ENCODE data around the gene ZPLD1. TPM values are rescaled to one million over a fixed set of nuclear protein-coding genes. Genes with fewer than 3 reads are reported as not detected.

The ZPLD1 gene
- total and polyA plus RNA-seq, 8 donors, result 0.07 to 0.19 (median 0.09) TPM; not detected in 3

DNA sequence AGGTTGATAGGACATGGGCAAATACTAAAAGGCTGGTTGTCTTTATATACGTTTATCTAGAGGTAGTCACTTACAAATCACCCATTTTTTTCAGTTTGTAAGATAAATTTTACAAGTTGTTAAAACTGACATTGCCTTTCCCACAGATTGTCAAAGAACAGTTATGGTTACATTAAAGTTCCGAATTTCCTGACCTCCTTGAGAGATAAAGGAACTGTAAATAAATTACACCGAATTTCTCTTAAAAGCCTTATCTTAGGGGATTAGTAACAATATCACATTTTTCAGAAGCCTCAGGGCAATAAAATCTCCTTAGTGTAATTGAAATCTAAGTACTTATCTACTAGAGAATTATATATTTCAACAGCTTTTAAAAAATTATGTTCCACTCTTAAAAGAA is 49.5 kb downstream of the ZPLD1 start:
- H3K36me3 ChIP-seq, result no peaks in the 10 kb centered on the region
- TF ChIP-seq, protein P1, sequence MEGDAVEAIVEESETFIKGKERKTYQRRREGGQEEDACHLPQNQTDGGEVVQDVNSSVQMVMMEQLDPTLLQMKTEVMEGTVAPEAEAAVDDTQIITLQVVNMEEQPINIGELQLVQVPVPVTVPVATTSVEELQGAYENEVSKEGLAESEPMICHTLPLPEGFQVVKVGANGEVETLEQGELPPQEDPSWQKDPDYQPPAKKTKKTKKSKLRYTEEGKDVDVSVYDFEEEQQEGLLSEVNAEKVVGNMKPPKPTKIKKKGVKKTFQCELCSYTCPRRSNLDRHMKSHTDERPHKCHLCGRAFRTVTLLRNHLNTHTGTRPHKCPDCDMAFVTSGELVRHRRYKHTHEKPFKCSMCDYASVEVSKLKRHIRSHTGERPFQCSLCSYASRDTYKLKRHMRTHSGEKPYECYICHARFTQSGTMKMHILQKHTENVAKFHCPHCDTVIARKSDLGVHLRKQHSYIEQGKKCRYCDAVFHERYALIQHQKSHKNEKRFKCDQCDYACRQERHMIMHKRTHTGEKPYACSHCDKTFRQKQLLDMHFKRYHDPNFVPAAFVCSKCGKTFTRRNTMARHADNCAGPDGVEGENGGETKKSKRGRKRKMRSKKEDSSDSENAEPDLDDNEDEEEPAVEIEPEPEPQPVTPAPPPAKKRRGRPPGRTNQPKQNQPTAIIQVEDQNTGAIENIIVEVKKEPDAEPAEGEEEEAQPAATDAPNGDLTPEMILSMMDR (IDR thresholded peaks at IDR 0.05), result no peak
- DNase-seq (no peak), FAIRE-seq (no peak), ATAC-seq (no peak)
- no peaks in the 10 kb centered on the region for H3K9me3 ChIP-seq
- 30 to 31% methylated on average over 3 of the region's 3 CpGs for WGBS, 2 donors
- no peak overlapping the region for H3K27ac ChIP-seq
- no peaks in the 10 kb centered on the region for H3K4me1 ChIP-seq
- H3K4me3 ChIP-seq, result no peak overlapping the region
- no peaks in the 10 kb centered on the region for H3K27me3 ChIP-seq
- intact Hi-C loops (cut with DNase I), result no loop called here

DNA sequence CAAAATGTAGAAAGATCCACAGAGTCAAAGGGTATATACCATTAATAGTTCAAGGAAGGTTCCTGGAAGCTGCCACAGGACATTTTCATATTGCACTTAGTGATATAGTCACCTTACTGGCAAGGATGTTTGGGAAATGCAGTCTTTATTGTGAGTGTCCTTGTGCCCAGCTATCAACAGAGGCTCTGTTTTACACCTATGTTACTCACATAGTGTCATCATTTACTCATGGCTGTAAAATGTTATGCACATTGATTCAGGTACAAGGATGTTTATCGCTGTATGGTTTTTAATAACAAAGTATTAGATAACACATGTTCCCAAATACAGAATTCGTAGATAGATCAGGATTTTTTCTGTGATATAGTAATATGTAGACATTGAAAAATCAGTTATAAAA is 50.9 kb downstream of the ZPLD1 start:
- ATAC-seq, result no peak

DNA sequence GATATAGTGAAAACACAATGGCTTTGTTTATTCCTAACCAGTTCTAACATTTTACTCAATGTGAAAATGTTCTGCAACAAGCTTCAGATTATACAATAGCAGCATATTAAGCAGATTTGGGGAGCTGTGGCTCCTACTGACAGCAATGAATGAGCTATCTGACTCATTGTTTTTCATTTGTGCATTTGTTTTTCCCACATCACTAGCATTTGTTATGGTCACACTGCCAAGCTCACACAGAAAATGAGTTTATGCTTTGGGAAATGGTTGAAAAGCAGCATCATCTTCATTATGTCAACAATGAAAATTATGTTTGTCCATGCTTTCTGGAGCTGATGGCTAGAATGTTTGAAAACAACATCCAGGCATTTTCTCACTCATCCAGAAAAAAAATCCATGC is 53.5 kb downstream of the ZPLD1 start:
- TF ChIP-seq, protein P1 (IDR thresholded peaks at IDR 0.05), result no peak
- intact Hi-C loops (cut with DNase I), result no loop called here
- no peaks in the 10 kb centered on the region for H3K36me3 ChIP-seq
- no peaks in the 10 kb centered on the region for H3K9me3 ChIP-seq
- no peak overlapping the region for H3K4me3 ChIP-seq
- H3K27me3 ChIP-seq, result no peaks in the 10 kb centered on the region
- ATAC-seq (no peak), FAIRE-seq (no peak), DNase-seq (no peak)
- no peaks in the 10 kb centered on the region for H3K4me1 ChIP-seq
- H3K27ac ChIP-seq, result no peak overlapping the region

More for the DNA sequence above, 50.9 kb downstream of the ZPLD1 start:
- no peaks in the 10 kb centered on the region for H3K4me1 ChIP-seq
- no peak overlapping the region for H3K27ac ChIP-seq
- H3K27me3 ChIP-seq, result no peaks in the 10 kb centered on the region
- DNase-seq (no peak), FAIRE-seq (no peak)
- H3K4me3 ChIP-seq, result no peak overlapping the region
- WGBS, 2 donors, result 78 to 80% methylated on average over 2 of the region's 2 CpGs
- intact Hi-C loops (cut with DNase I), result no loop called here
- H3K36me3 ChIP-seq, result no peaks in the 10 kb centered on the region
- no peaks in the 10 kb centered on the region for H3K9me3 ChIP-seq
- TF ChIP-seq, protein P1 (IDR thresholded peaks at IDR 0.05), result no peak

DNA sequence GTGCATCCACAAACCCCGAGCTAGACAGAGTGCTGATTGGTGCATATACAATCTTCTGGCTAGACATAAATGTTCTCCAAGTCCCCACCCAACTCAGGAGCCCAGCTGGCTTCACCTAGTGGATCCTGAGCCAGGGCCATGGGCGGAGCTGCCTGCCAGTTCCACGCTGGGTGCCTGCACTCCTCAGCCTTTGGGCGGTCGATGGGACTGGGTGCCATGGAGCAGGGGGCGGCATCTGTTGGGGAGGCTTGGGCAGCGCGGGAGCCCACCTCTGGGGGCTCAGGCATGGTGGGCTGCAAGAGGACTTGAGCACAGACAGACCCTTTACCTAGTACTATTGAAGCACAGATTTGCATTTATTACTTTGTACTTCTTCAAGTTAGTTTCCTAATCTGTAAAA is 57.5 kb downstream of the ZPLD1 start:
- H3K4me3 ChIP-seq, result no peak overlapping the region
- peak in 2 of 6 donors; percentile 15 to 49 for DNase-seq
- TF ChIP-seq, protein P1 (IDR thresholded peaks at IDR 0.05), result no peak
- FAIRE-seq, result no peak
- H3K4me1 ChIP-seq, result no peaks in the 10 kb centered on the region
- no peak overlapping the region for H3K27ac ChIP-seq
- intact Hi-C loops (cut with DNase I), result no loop called here
- H3K36me3 ChIP-seq, result no peaks in the 10 kb centered on the region
- no peaks in the 10 kb centered on the region for H3K9me3 ChIP-seq
- ATAC-seq, result no peak
- 93 to 94% methylated on average over 8 of the region's 8 CpGs for WGBS, 2 donors
- no peaks in the 10 kb centered on the region for H3K27me3 ChIP-seq

DNA sequence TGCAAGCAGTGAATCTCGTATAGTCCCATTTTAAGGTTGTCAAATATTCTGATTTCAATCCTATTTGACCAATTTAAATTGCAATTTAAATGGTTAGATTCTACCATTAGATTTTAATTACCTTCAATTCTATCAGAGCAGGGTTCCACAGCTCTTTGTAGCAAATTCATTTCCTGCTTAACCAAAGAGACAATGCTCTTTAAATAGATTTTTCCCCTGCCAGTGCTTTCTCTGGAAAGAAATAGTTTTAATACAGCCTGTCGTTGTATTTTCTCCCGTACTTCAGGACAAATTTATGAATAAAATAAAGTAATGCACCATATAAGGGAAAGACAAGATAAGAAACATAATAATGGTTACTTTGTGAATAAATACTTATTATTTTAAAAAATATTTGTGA is 62.8 kb downstream of the ZPLD1 start:
- FAIRE-seq (no peak), ATAC-seq (no peak), DNase-seq (no peak)
- Histone ChIP-seq H3K4me1 (no peaks in the 10 kb centered on the region), H3K27me3 (no peaks in the 10 kb centered on the region), H3K9me3 (no peaks in the 10 kb centered on the region), H3K36me3 (no peaks in the 10 kb centered on the region), H3K27ac (no peak overlapping the region), H3K4me3 (no peak overlapping the region)
- 75% methylated on average over 3 of the region's 3 CpGs for WGBS, 2 donors
- TF ChIP-seq, protein P1 (IDR thresholded peaks at IDR 0.05), result no peak
- intact Hi-C loops (cut with DNase I), result no loop called here
